K562 (cell line): ENCODE measurements around the gene IRF3. TPM values are rescaled to one million over a fixed set of nuclear protein-coding genes. Genes with fewer than 3 reads are reported as not detected.

ENCODE experiments used
- ARID3B ChIP-seq: fragments of 250-450 bp; sonication (Bioruptor Pico); IDR thresholded peaks from 2 replicates; pipeline ENCODE4 v1.4.0; 2020; ENCODE audit warnings: borderline replicate concordance
- ATF1 ChIP-seq, 2 experiments: fragments of 450-650 bp in 1 of 2; IDR thresholded peaks; 2 replicates each; pipeline ENCODE4 v1.6.1; 2016; ENCODE audit warnings: missing compliant biosample characterization in 1 of 2, missing genetic modification characterization in 1 of 2
- BCL6 ChIP-seq: fragments of 250-450 bp; sonication (Bioruptor Pico); IDR thresholded peaks from 2 replicates; pipeline ENCODE4 v1.4.0; 2020
- BRD4 ChIP-seq: fragments of 200-600 bp; sonication (generic); IDR thresholded peaks from 2 replicates; pipeline ENCODE4 v1.6.1; 2017; ENCODE audit warnings: inconsistent platforms
- CREB3 ChIP-seq: fragments of 450-650 bp; conservative IDR thresholded peaks from 2 replicates; pipeline ENCODE4 v1.6.1; 2016; ENCODE audit warnings: missing genetic modification characterization, low read depth, mild to moderate bottlenecking, missing compliant biosample characterization, moderate library complexity
- EZH2 ChIP-seq: IDR thresholded peaks from 2 replicates; pipeline ENCODE4 v1.6.1; 2012; ENCODE audit warnings: low read depth, mild to moderate bottlenecking, inconsistent platforms, low read length, borderline replicate concordance
- GTF3C2 ChIP-seq: IDR thresholded peaks from 3 replicates; pipeline ENCODE4 v1.6.1; 2011; ENCODE audit warnings: borderline replicate concordance, mild to moderate bottlenecking, moderate library complexity; ENCODE audit not compliant: insufficient read length; ENCODE audit errors: extremely low read depth
- HIVEP1 ChIP-seq: fragments of 250-450 bp; sonication (Bioruptor Pico); IDR thresholded peaks from 2 replicates; pipeline ENCODE4 v1.4.0; 2020; ENCODE audit warnings: mild to moderate bottlenecking
- KLF16 ChIP-seq: IDR thresholded peaks from 2 replicates; pipeline ENCODE4 v1.6.1; 2016; ENCODE audit warnings: antibody characterized with exemption
- LARP7 ChIP-seq: fragments of 450-650 bp; IDR thresholded peaks from 2 replicates; pipeline ENCODE4 v1.6.1; 2016
- MYBL2 ChIP-seq, 2 experiments: fragments of 450-650 bp in 1 of 2; sonication (generic) in 1 of 2; formaldehyde crosslinking in 1 of 2; IDR thresholded peaks; 2 replicates each; pipeline versions ENCODE4 v1.6.1 to v1.8.1; 2017 to 2022; ENCODE audit warnings: borderline replicate concordance in 1 of 2, inconsistent platforms in 1 of 2, low read depth in 1 of 2, mild to moderate bottlenecking in 1 of 2, missing genetic modification reagents in 1 of 2, moderate library complexity in 1 of 2
- PTBP1 ChIP-seq: fragments of 200-400 bp; formaldehyde crosslinking; IDR thresholded peaks from 2 replicates; pipeline ENCODE4 v1.6.1; 2017; ENCODE audit warnings: low read depth, low read length
- RBM25 ChIP-seq: fragments of 200-400 bp; formaldehyde crosslinking; IDR thresholded peaks from 2 replicates; pipeline ENCODE4 v1.6.1; 2018; ENCODE audit warnings: low read length, low read depth, moderate library complexity; ENCODE audit not compliant: severe bottlenecking
- RNF2 ChIP-seq: sonication (generic); IDR thresholded peaks from 2 replicates; pipeline ENCODE4 v1.6.1; 2016
- SMAD3 ChIP-seq: fragments of 450-650 bp; formaldehyde crosslinking; conservative IDR thresholded peaks from 2 replicates; pipeline ENCODE4 v1.4.0; 2020; ENCODE audit warnings: mild to moderate bottlenecking
- YBX1 ChIP-seq: fragments of 450-650 bp; IDR thresholded peaks from 2 replicates; pipeline ENCODE4 v1.7.1; 2016; ENCODE audit warnings: mild to moderate bottlenecking
- ZBED1 ChIP-seq: IDR thresholded peaks from 2 replicates; pipeline ENCODE4 v1.6.1; 2014
- ZNF133 ChIP-seq: fragments of 250-450 bp; sonication (Bioruptor Pico); IDR thresholded peaks from 2 replicates; pipeline ENCODE4 v1.4.0; 2020; ENCODE audit warnings: mild to moderate bottlenecking
- ZNF184 ChIP-seq: sonication (generic); formaldehyde crosslinking; IDR thresholded peaks from 2 replicates; pipeline ENCODE4 v1.5.0; 2020; ENCODE audit warnings: missing genetic modification reagents
- ZNF23 ChIP-seq: fragments of 250-450 bp; sonication (Bioruptor Pico); IDR thresholded peaks from 2 replicates; pipeline ENCODE4 v1.4.0; 2020; ENCODE audit warnings: mild to moderate bottlenecking
- ZNF347 ChIP-seq: fragments of 450-650 bp; formaldehyde crosslinking; IDR thresholded peaks from 2 replicates; pipeline ENCODE4 v1.4.0; 2020; ENCODE audit warnings: low read depth, mild to moderate bottlenecking, moderate library complexity
- ZNF444 ChIP-seq: fragments of 250-450 bp; sonication (Bioruptor Pico); IDR thresholded peaks from 2 replicates; pipeline ENCODE4 v1.4.0; 2020; ENCODE audit warnings: mild to moderate bottlenecking, moderate library complexity
- ZNF583 ChIP-seq: fragments of 250-450 bp; sonication (Bioruptor Pico); IDR thresholded peaks from 2 replicates; pipeline ENCODE4 v1.4.0; 2020
- ZNF75A ChIP-seq: fragments of 450-650 bp; formaldehyde crosslinking; IDR thresholded peaks from 2 replicates; pipeline ENCODE4 v1.4.0; 2020; ENCODE audit warnings: mild to moderate bottlenecking
- ZNF764 ChIP-seq: fragments of 250-450 bp; sonication (Bioruptor Pico); IDR thresholded peaks from 2 replicates; pipeline ENCODE4 v1.4.0; 2020; ENCODE audit warnings: low read depth, mild to moderate bottlenecking, moderate library complexity
- polyA plus RNA-seq, 8 experiments: library from polyadenylated mRNA; depleted of rRNA in 4 of 8; stranded (reverse) in 5 of 8; unstranded in 3 of 8; fragments of >200 nt; fragmentation: Nextera tagmentation in 2 of 8; fragmentation: Illumina TruSeq in 1 of 8; extraction: Ambion mirVana in 2 of 8; extraction: Trizol in 1 of 8; gene quantifications; 2 replicates each; pipeline versions ENCODE4 v1.2.1 to v1.2.3, GENCODE V29; 2011 to 2014; ENCODE audit warnings: inconsistent platforms in 1 of 8, missing spikeins in 1 of 8
- total RNA-seq, 7 experiments: library from RNA; depleted of rRNA in 6 of 7; stranded (reverse); fragments of >200 nt in 6 of 7; fragmentation: Illumina TruSeq in 2 of 7; extraction: Trizol in 2 of 7; gene quantifications; 2 replicates each; pipeline versions ENCODE4 v1.2.1 to v1.2.3, GENCODE V29; 2011 to 2021; ENCODE audit warnings: low replicate concordance in 1 of 7

IRF3 gene
- total and polyA plus RNA-seq, 9 of the 15 experiments (the other 6 are each of a cell fraction or from before 2014, with no cell fraction given), result 7.5 to 145 (median 65.4) TPM

- no peak for TF ChIP-seq CREB3
- TF ChIP-seq MYBL2 (IDR thresholded peaks at IDR 0.05; ENCODE audit: low read depth), result no peak
- no peak for TF ChIP-seq MYBL2 (CRISPR knock-in tag; IDR thresholded peaks at IDR 0.05; ENCODE audit: borderline replicate concordance)
- TF ChIP-seq ZNF184 (CRISPR knock-in tag), result no peak
- no peak for TF ChIP-seq SMAD3 (CRISPR knock-in tag)
- no peak for TF ChIP-seq ZNF347 (CRISPR knock-in tag)
- no peak for TF ChIP-seq GTF3C2
- TF ChIP-seq PTBP1, result no peak
- TF ChIP-seq ZNF444 (CRISPR knock-in tag), result no peak
- no peak for TF ChIP-seq ZNF583
- no peak for TF ChIP-seq KLF16
- no peak for TF ChIP-seq HIVEP1 (CRISPR knock-in tag)
- no peak for TF ChIP-seq ZNF764
- no peak for TF ChIP-seq ZNF23
- no peak for TF ChIP-seq ATF1 (CRISPR knock-in tag; IDR thresholded peaks at IDR 0.05)
- peak; percentile 69 for TF ChIP-seq ATF1 (tag; IDR thresholded peaks at IDR 0.05)
- no peak for TF ChIP-seq ARID3B (CRISPR knock-in tag)
- no peak for TF ChIP-seq RBM25
- TF ChIP-seq LARP7, result peak; percentile 88; the same call in 1 of the 2 replicates
- no peak for TF ChIP-seq BRD4
- no peak for TF ChIP-seq BCL6 (CRISPR knock-in tag)
- TF ChIP-seq YBX1, result no peak
- TF ChIP-seq ZNF133 (CRISPR knock-in tag), result no peak
- TF ChIP-seq EZH2, result no peak
- no peak for TF ChIP-seq ZBED1
- TF ChIP-seq ZNF75A (CRISPR knock-in tag), result no peak
- TF ChIP-seq RNF2, result no peak
These were observed 46.8 kb upstream of the IRF3 start (continued) for GRCh38 chr19:49712397-49712859.
